Osteocyte (in vitro differentiated cells): ENCODE results near the gene SRSF2. TPM values are rescaled to one million over a fixed set of nuclear protein-coding genes. Genes with fewer than 3 reads are reported as not detected.
A peak's percentile ranks its signal among the peaks of the same experiment; 100 is the strongest.

ENCODE experiments used
- DNase-seq: peaks from one replicate; pipeline ENCODE4 v3.0.0; 2021; ENCODE audit warnings: mixed read lengths; ENCODE audit not compliant: unreplicated experiment; ENCODE audit errors: extremely low spot score
- H3K27ac Mint-ChIP-seq: one replicate; pipeline ENCODE4 v1.8.0; 2021; ENCODE audit warnings: mild to moderate bottlenecking, mixed read lengths; ENCODE audit not compliant: unreplicated experiment
- H3K27me3 Mint-ChIP-seq: one replicate; pipeline ENCODE4 v1.8.0; 2021; ENCODE audit warnings: mixed read lengths; ENCODE audit not compliant: unreplicated experiment
- H3K36me3 Mint-ChIP-seq: one replicate; pipeline ENCODE4 v1.8.0; 2021; ENCODE audit warnings: mixed read lengths; ENCODE audit not compliant: unreplicated experiment
- H3K4me1 Mint-ChIP-seq: one replicate; pipeline ENCODE4 v1.8.0; 2021; ENCODE audit warnings: mixed read lengths; ENCODE audit not compliant: unreplicated experiment
- H3K4me3 Mint-ChIP-seq: one replicate; pipeline ENCODE4 v1.8.0; 2021; ENCODE audit warnings: mild to moderate bottlenecking, moderate library complexity, mixed read lengths; ENCODE audit not compliant: unreplicated experiment
- H3K9me3 Mint-ChIP-seq: one replicate; pipeline ENCODE4 v1.8.0; 2021; ENCODE audit warnings: mixed read lengths; ENCODE audit not compliant: unreplicated experiment
- long read RNA-seq: library from polyadenylated mRNA; unstranded; transcript quantifications from one replicate; pipeline ENCODE4 v2.0.0, GENCODE V29; 2021
- total RNA-seq: library from RNA; stranded (reverse); gene quantifications from 2 replicates; pipeline ENCODE4 v1.2.1, GENCODE V29; 2021
- TF ChIP-seq, protein P1 (sequence below): fragments of 200-600 bp; sonication (generic); IDR thresholded peaks from 2 replicates; pipeline ENCODE4 v1.5.0; 2021; ENCODE audit warnings: antibody characterized with exemption, mild to moderate bottlenecking, moderate library complexity

The SRSF2 gene, protein sequence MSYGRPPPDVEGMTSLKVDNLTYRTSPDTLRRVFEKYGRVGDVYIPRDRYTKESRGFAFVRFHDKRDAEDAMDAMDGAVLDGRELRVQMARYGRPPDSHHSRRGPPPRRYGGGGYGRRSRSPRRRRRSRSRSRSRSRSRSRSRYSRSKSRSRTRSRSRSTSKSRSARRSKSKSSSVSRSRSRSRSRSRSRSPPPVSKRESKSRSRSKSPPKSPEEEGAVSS
- 137 and 145 TPM in 2 replicates for total RNA-seq
- long read RNA-seq, transcript SRSF2-202 (3 exons, 1,927 nt) = major isoform, 27 of 48 reads
- long read RNA-seq, partial matches to known transcripts = 4 of 48 reads
- long read RNA-seq, other reads (novel, unspliced or antisense) = 9 of 48 reads

DNA sequence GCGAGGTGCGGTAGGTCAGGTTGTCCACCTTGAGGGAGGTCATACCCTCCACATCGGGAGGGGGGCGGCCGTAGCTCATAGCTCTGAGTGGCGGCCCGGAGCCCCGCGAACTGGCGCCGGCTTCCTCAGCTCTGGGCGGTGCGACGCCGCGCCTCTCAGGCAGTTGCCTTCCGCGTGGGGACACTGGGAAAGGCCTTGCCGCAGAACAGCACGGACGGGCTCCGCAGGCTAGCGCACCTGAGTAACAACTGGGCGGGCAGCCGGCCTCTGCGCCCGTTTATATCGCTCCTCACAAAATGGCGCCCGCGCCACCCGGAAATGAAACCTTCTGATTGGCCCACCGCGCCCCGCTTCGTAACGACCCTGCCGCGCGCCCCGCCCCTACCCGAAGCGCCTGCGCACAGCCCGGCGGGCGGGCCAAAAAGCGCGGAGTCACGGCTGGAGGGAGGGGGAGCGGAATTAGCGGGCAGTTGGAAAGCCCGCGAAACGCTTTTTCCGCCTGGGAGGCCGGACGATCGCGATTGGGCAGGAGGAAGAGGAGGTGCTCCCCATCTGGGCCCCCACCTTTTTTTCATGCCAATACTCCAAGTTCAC, at the start of gene SRSF2:
Gene SRSF2 (minus strand): TSS at position 250 of the 594 bp plus-strand sequence. CDS start 171 bp downstream, at position 79.
- Mint-ChIP-seq H3K27me3 (no peaks in the 10 kb centered on the region), H3K4me1 (peaks cover 59% of the 10 kb centered on the region)

DNA sequence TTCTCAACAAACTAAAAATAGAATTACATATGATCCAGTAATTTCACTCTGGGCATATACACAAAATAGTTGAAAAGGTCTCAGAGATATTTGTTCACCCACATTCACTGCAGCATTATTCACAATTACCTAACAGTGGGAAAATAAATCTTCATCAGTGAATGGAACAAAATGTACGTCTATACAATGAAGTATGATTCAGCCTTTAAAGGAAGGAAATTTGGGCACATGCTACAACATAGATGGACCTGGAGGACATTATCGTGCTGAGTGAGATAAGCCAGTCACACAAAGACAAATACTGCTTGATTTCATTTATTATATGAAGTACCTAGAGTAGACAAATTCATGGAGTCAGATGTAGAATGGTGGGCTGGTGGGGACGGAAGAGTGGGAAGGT, 47.8 kb upstream of the SRSF2 start:
- Mint-ChIP-seq H3K4me3 (no peak overlapping the region), H3K36me3 (peaks cover 7% of the 10 kb centered on the region), H3K27me3 (no peaks in the 10 kb centered on the region), H3K27ac (no peak overlapping the region), H3K4me1 (peaks cover 10% of the 10 kb centered on the region), H3K9me3 (no peaks in the 10 kb centered on the region)
- TF ChIP-seq, protein P1, sequence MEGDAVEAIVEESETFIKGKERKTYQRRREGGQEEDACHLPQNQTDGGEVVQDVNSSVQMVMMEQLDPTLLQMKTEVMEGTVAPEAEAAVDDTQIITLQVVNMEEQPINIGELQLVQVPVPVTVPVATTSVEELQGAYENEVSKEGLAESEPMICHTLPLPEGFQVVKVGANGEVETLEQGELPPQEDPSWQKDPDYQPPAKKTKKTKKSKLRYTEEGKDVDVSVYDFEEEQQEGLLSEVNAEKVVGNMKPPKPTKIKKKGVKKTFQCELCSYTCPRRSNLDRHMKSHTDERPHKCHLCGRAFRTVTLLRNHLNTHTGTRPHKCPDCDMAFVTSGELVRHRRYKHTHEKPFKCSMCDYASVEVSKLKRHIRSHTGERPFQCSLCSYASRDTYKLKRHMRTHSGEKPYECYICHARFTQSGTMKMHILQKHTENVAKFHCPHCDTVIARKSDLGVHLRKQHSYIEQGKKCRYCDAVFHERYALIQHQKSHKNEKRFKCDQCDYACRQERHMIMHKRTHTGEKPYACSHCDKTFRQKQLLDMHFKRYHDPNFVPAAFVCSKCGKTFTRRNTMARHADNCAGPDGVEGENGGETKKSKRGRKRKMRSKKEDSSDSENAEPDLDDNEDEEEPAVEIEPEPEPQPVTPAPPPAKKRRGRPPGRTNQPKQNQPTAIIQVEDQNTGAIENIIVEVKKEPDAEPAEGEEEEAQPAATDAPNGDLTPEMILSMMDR = no peak
- no peak for DNase-seq

More for the DNA sequence above, at the start of gene SRSF2:
- H3K27ac Mint-ChIP-seq = peak within 1 kb of the TSS; percentile 99
- H3K4me3 Mint-ChIP-seq = peak within 1 kb of the TSS; percentile 95
- H3K9me3 Mint-ChIP-seq = no peaks in the 10 kb centered on the region
- TF ChIP-seq, protein P1 = no peak
- peaks cover 38% of the 10 kb centered on the region for H3K36me3 Mint-ChIP-seq
- peak; percentile 100 for DNase-seq

DNA sequence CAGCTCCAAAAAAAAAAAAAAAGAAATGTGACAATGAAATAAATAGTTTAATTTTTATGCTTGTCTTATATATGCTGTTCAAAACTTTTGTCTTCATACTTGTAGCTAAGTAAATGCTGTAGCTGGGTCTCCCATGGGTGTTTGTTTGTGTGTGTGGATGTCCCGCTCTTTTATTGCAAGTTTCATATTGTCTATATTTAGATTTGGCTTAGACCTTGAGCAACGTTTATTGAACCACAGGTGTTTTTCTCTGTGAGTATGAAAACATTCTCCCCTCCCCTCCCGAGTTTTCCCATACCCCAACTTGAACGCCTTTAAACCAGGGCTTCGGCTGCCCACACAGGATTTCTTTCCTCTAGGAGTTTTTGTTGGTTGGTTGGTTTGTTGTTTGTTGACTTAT, 46.0 kb upstream of the SRSF2 start:
- DNase-seq = no peak
- Mint-ChIP-seq H3K4me1 (peaks cover 7% of the 10 kb centered on the region), H3K9me3 (no peaks in the 10 kb centered on the region), H3K27me3 (no peaks in the 10 kb centered on the region), H3K27ac (no peak overlapping the region), H3K4me3 (no peak overlapping the region), H3K36me3 (peaks cover 14% of the 10 kb centered on the region)
- TF ChIP-seq, protein P1 = no peak

DNA sequence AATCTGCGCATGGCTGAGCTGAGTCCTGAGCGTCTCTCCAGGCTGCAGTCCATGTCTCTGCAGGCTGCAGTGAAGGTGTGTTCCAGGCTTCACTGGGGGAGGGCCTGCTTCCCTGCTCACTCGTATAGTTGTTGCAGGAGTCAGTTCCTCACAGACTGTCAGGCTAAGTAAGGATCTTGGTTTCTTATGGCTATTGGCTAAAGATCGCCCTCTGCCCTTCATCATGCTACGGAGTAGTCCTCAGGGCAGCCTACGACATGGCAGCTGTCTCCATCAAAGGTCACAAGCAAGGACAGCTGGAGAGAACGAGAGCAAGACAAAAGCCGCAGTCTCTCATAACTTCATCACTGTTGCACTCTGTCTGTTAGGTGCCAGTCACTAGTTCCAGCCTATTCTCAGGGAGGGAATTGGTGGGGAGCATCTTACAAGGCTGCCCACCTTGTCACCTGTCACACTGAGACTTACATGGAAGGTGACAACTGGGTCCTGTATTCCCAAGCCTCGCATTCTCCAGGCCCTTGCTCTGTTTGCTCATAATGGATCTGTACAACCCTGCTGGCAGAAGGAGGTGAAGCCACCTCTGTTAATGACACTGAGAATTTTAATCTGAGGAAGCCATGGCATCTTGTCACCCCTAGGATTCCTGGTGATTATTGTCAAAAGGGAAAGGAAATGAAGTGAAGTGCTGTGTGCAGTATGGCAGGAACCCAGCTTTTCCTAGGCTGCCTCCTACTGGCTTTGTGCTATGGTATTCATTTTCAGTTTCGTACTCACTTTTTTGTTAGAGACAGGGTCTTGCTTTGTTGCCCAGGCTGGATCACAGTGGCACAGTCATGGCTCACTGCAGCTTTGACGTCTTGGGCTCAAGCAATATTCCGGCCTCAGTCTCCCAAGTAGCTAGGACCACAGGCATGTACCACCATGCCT, 44.2 kb upstream of the SRSF2 start:
- Mint-ChIP-seq H3K27me3 (no peaks in the 10 kb centered on the region), H3K9me3 (no peaks in the 10 kb centered on the region), H3K4me3 (no peak overlapping the region), H3K36me3 (peaks cover 23% of the 10 kb centered on the region), H3K4me1 (peaks cover 5% of the 10 kb centered on the region), H3K27ac (no peak overlapping the region)
- DNase-seq = no peak
- TF ChIP-seq, protein P1 = no peak
